Esophagus muscularis mucosa (tissue), 3 donors: ENCODE data around the gene NKX3-2.

Source experiments
- CTCF ChIP-seq, 3 experiments: fragments of 200-600 bp in 2 of 3; fragments of 450-650 bp in 1 of 3; sonication (generic) in 2 of 3; IDR thresholded peaks; one replicate each; pipeline ENCODE4 v1.5.1; 2017 to 2019; ENCODE audit warnings: antibody characterized with exemption in 3 of 3, mild to moderate bottlenecking in 2 of 3, moderate library complexity in 1 of 3
- POLR2A ChIP-seq: fragments of 450-650 bp; IDR thresholded peaks from one replicate; pipeline ENCODE4 v1.6.1; 2017; ENCODE audit warnings: antibody characterized with exemption, moderate library complexity, mild to moderate bottlenecking, low read depth
- POLR2AphosphoS5 ChIP-seq, 2 donors: sonication (generic); formaldehyde crosslinking; IDR thresholded peaks; one replicate each; pipeline ENCODE4 v1.6.1; 2017; ENCODE audit warnings: antibody characterized with exemption in 2 of 2

GRCh38 chr4:13515268-13515667, 29.0 kb downstream of the NKX3-2 start:
- TF ChIP-seq CTCF (IDR thresholded peaks at IDR 0.05) (no peak), POLR2AphosphoS5 (IDR thresholded peaks at IDR 0.05) (no peak), POLR2A (no peak)
